ENCODE results near the gene MRPL12. TPM values are rescaled to one million over a fixed set of nuclear protein-coding genes. Genes with fewer than 3 reads are reported as not detected.

MRPL12 gene
- total and polyA plus RNA-seq, 2 of the 8 experiments (the other 6 are each of a cell fraction or from before 2014, with no cell fraction given): 120 to 141 TPM

GRCh38 chr17:81694810-81695209, 8.4 kb upstream of the MRPL12 start:
- no peak overlapping the region for H3K9ac ChIP-seq (replicated peaks in 1 of 4; ENCODE audit: extremely low read depth in 1 of 4, low read depth in 3 of 4, low read length in 3 of 4)
- no peak overlapping the region for H2AK5ac ChIP-seq (ENCODE audit: low read depth, low read length)
- peaks cover 3 to 9% of the 10 kb centered on the region in 2 experiments for H4K20me1 ChIP-seq (replicated peaks in 1 of 2; ENCODE audit: control insufficient read depth in 1 of 2, insufficient read depth in 2 of 2, low read length in 2 of 2)
- peaks cover 2 to 52% (median 30%) of the 10 kb centered on the region in 4 experiments; a peak in 6 of 8 replicates for H3K36me3 ChIP-seq (ENCODE audit: control insufficient read depth in 2 of 4, insufficient read depth in 4 of 4, low read length in 3 of 4)
- no peak overlapping the region for H3K56ac ChIP-seq (replicated peaks; ENCODE audit: insufficient read length, low read depth, low read length)
- no peak overlapping the region for H3K4me2 ChIP-seq (ENCODE audit: insufficient read depth in 1 of 2, low read depth in 2 of 2, low read length in 2 of 2)
- no peaks in the 10 kb centered on the region for H3K4me1 ChIP-seq (replicated peaks in 1 of 4; ENCODE audit: control insufficient read depth in 3 of 4, insufficient read depth in 4 of 4, low read length in 3 of 4)
- H3K79me2 ChIP-seq (ENCODE audit: control insufficient read depth in 1 of 2, insufficient read depth in 2 of 2, low read length in 2 of 2): no peaks in the 10 kb centered on the region
- no peaks in the 10 kb centered on the region for H3K27me3 ChIP-seq (replicated peaks in 1 of 4; ENCODE audit: control insufficient read depth in 3 of 4, extremely low read depth in 1 of 4, insufficient read depth in 3 of 4, low read length in 3 of 4)
- no peak for FAIRE-seq
- H3K4me3 ChIP-seq (ENCODE audit: extremely low read depth in 1 of 4, insufficient read depth in 2 of 4, low read depth in 3 of 4, low read length in 4 of 4): no peak overlapping the region
- no peak overlapping the region for H3K27ac ChIP-seq (ENCODE audit: low read depth, low read length)
- H3K9me3 ChIP-seq (ENCODE audit: insufficient read depth in 2 of 2, low read depth in 1 of 2, low read length in 1 of 2): no peaks in the 10 kb centered on the region
- CTCF ChIA-PET (ENCODE audit: partially characterized antibody): interaction anchor here (1.1 to 2.0 kb wide), 2 partner anchors 14 to 18 kb away, joined by 3 to 5 read pairs; no protein-coding TSS in a partner anchor
- H3K4ac ChIP-seq (replicated peaks; ENCODE audit: insufficient read length, low read depth, low read length): no peak overlapping the region
- no peak overlapping the region for H3K14ac ChIP-seq (ENCODE audit: insufficient read length)
- H2BK12ac ChIP-seq (ENCODE audit: low read depth, low read length): no peak overlapping the region
- POLR2A ChIA-PET (ENCODE audit: partially characterized antibody): interaction anchor here (0.6 to 28.4 kb wide), 6 partner anchors 12 to 27 kb away, joined by 3 to 436 read pairs (median 7); partner anchors contain the start of genes ARL16, HGS, MRPL12 and SLC25A10
- no peak overlapping the region for H3K18ac ChIP-seq (ENCODE audit: extremely low read depth, low read length)
- H2BK15ac ChIP-seq (ENCODE audit: low read length): no peak overlapping the region
- no peak overlapping the region for H2AFZ ChIP-seq (ENCODE audit: low read length)
- no peak overlapping the region for H4K91ac ChIP-seq (replicated peaks; ENCODE audit: insufficient read length, low read length)
- peaks cover 2% of the 10 kb centered on the region; the same call in 1 of the 2 replicates for H3K79me1 ChIP-seq (ENCODE audit: low read depth, low read length)
- TF ChIP-seq SIRT6 (IDR thresholded peaks at IDR 0.05; ENCODE audit: low read length) (no peak), RNF2 (IDR thresholded peaks at IDR 0.05; ENCODE audit: borderline replicate concordance, low read depth, low read length, missing control alignments, poor library complexity, severe bottlenecking) (no peak), BCL11A (IDR thresholded peaks at IDR 0.05; ENCODE audit: low read depth in 2 of 2, low read length in 2 of 2) (no peak), GABPA (IDR thresholded peaks at IDR 0.05; ENCODE audit: borderline replicate concordance, insufficient read depth, low read length) (no peak), YY1 (IDR thresholded peaks at IDR 0.05; ENCODE audit: low read depth, low read length) (no peak)
- 92% methylated on average over 18 of the region's 19 CpGs; no CpG with 5 or more reads in 1 of the 2 experiments for WGBS, 2 experiments (ENCODE audit: extremely low coverage in 1 of 2, insufficient coverage in 1 of 2, insufficient read length in 1 of 2, insufficient replicate concordance in 2 of 2, low coverage in 1 of 2, low lambda C conversion rate in 2 of 2, missing lambda C conversion rate in 1 of 2)
- peak overlapping the region; percentile 46; the same call in 1 of the 2 replicates for H4K8ac ChIP-seq (ENCODE audit: extremely low read depth, insufficient read depth, low read length)
- H3K23ac ChIP-seq (ENCODE audit: insufficient read length): no peak overlapping the region
- H4K5ac ChIP-seq (ENCODE audit: insufficient read length, low read depth, low read length): no peak overlapping the region
- no peak overlapping the region for H2BK120ac ChIP-seq (replicated peaks; ENCODE audit: low read depth, low read length)
- no peak for DNase-seq (ENCODE audit: low read depth in 1 of 2, low spot score in 2 of 2)
- no peaks in the 10 kb centered on the region for H3K23me2 ChIP-seq (ENCODE audit: low read depth, low read length)
- no peak overlapping the region for H2BK5ac ChIP-seq (ENCODE audit: low read depth, low read length)
- no peak overlapping the region for H2BK20ac ChIP-seq (ENCODE audit: low read length)
